B cell (primary cell): ENCODE data around the gene FYN. TPM values are rescaled to one million over a fixed set of nuclear protein-coding genes. Genes with fewer than 3 reads are reported as not detected.

Experiments used
- ATAC-seq: fragments of 200-7000 bp; cut with Tn5 transposase; one replicate; pipeline ENCODE4 v1.10.0; 2021; ENCODE audit warnings: low read depth, mild to moderate bottlenecking, moderate number of reproducible peaks, moderate library complexity
- CTCF ChIA-PET: fragments of 350-600 bp; sonication (Branson Sonifier 250); formaldehyde crosslinking; loops from one replicate; lab custom pipeline; 2021; ENCODE audit warnings: antibody characterized with exemption, inconsistent platforms; lab: Charles Lee
- POLR2A ChIA-PET: fragments of 350-600 bp; sonication (Branson Sonifier 250); formaldehyde crosslinking; loops from one replicate; lab custom pipeline; 2021; ENCODE audit warnings: antibody characterized with exemption; lab: Charles Lee
- DNase-seq: peaks from one replicate; pipeline ENCODE4 v3.0.0; 2013
- H2AFZ ChIP-seq: 2 replicates; pipeline ENCODE4 v1.6.1; 2012; ENCODE audit warnings: mild to moderate bottlenecking, low read depth, low read length; ENCODE audit not compliant: insufficient read depth, poor library complexity, severe bottlenecking
- H3K27ac ChIP-seq, 2 donors: 1 replicate in 1 of 2; 2 replicates in 1 of 2; pipeline ENCODE4 v1.5.1; 2012 to 2013; ENCODE audit warnings: low read length in 2 of 2, mild to moderate bottlenecking in 2 of 2, moderate library complexity in 1 of 2
- H3K27me3 ChIP-seq, 4 experiments: fragments of 200-600 bp in 1 of 4; sonication (generic) in 1 of 4; replicated peaks in 1 of 4; 1 replicate in 2 of 4; 2 replicates in 2 of 4; pipeline versions ENCODE4 v1.6.1 to v1.7.0; 2013 to 2016; ENCODE audit warnings: low read length in 3 of 4, mild to moderate bottlenecking in 2 of 4, mixed read lengths in 1 of 4, moderate library complexity in 1 of 4; ENCODE audit not compliant: insufficient read depth in 4 of 4, control insufficient read depth in 3 of 4; ENCODE audit errors: control extremely low read depth in 1 of 4
- H3K36me3 ChIP-seq, 2 experiments: replicated peaks in 1 of 2; 1 replicate in 1 of 2; 2 replicates in 1 of 2; pipeline versions ENCODE4 v1.6.1 to v1.7.1; 2013; ENCODE audit warnings: low read length in 1 of 2; ENCODE audit not compliant: insufficient read depth in 2 of 2, control insufficient read depth in 1 of 2; ENCODE audit errors: control extremely low read depth in 1 of 2, extremely low read depth in 1 of 2
- H3K4me1 ChIP-seq, 2 donors: fragments of 200-600 bp in 1 of 2; sonication (generic) in 1 of 2; 1 replicate in 1 of 2; 2 replicates in 1 of 2; pipeline versions ENCODE4 v1.5.1 to v1.6.1; 2013 to 2017; ENCODE audit warnings: low read length in 2 of 2; ENCODE audit not compliant: control insufficient read depth in 2 of 2, insufficient read depth in 2 of 2
- H3K4me2 ChIP-seq: replicated peaks from 2 replicates; pipeline ENCODE3; 2012; ENCODE audit warnings: mild to moderate bottlenecking, low read depth, low read length; ENCODE audit not compliant: poor library complexity, severe bottlenecking
- H3K4me3 ChIP-seq, 5 experiments: fragments of 200-600 bp in 1 of 5; sonication (generic) in 1 of 5; 1 replicate in 3 of 5; 2 replicates in 2 of 5; pipeline versions ENCODE4 v1.5.1 to v1.7.0; 2011 to 2016; ENCODE audit warnings: low read length in 4 of 5, mild to moderate bottlenecking in 4 of 5, low read depth in 2 of 5, control low read depth in 1 of 5, moderate library complexity in 1 of 5; ENCODE audit not compliant: insufficient read depth in 1 of 5; ENCODE audit errors: control extremely low read depth in 1 of 5, extremely low read depth in 1 of 5
- H3K79me2 ChIP-seq: fragments of 200-600 bp; sonication (generic); one replicate; pipeline ENCODE4 v1.6.0; 2016; ENCODE audit warnings: low read length; ENCODE audit not compliant: control insufficient read depth, insufficient read depth
- H3K9ac ChIP-seq: fragments of 200-600 bp; sonication (generic); 2 replicates; pipeline ENCODE4 v1.6.1; 2017; ENCODE audit warnings: mild to moderate bottlenecking, low read length, moderate library complexity
- H3K9me3 ChIP-seq, 3 donors: one replicate each; pipeline versions ENCODE4 v1.6.1 to v1.7.1; 2013; ENCODE audit warnings: low read length in 2 of 3; ENCODE audit not compliant: control insufficient read depth in 2 of 3, insufficient read depth in 1 of 3; ENCODE audit errors: control extremely low read depth in 1 of 3
- H4K20me1 ChIP-seq: 2 replicates; pipeline ENCODE4 v1.6.0; 2012; ENCODE audit warnings: mild to moderate bottlenecking, low read length; ENCODE audit not compliant: insufficient read depth, control insufficient read depth, poor library complexity, severe bottlenecking
- H3K27ac Mint-ChIP-seq: one replicate; pipeline ENCODE4 v1.8.0; 2021; ENCODE audit warnings: mixed read lengths
- H3K27me3 Mint-ChIP-seq: one replicate; pipeline ENCODE4 v1.8.0; 2021; ENCODE audit warnings: mixed read lengths
- H3K4me1 Mint-ChIP-seq: one replicate; pipeline ENCODE4 v1.8.0; 2021; ENCODE audit warnings: mixed read lengths
- H3K4me3 Mint-ChIP-seq: one replicate; pipeline ENCODE4 v1.8.0; 2021; ENCODE audit warnings: mixed read lengths
- H3K9me3 Mint-ChIP-seq: one replicate; pipeline ENCODE4 v1.8.0; 2022; ENCODE audit warnings: mixed read lengths; ENCODE audit not compliant: insufficient read depth
- CTCF ChIP-seq: fragments of 200-600 bp; IDR thresholded peaks from one replicate; pipeline ENCODE4 v1.8.0; 2022; ENCODE audit warnings: antibody characterized with exemption, mild to moderate bottlenecking
- EZH2 ChIP-seq: IDR thresholded peaks from 2 replicates; pipeline ENCODE4 v1.6.1; 2012; ENCODE audit warnings: borderline replicate concordance, low read depth, mild to moderate bottlenecking, moderate library complexity, low read length; ENCODE audit not compliant: insufficient read depth, poor library complexity, severe bottlenecking
- WGBS: methylation state at CpG from one replicate; pipeline ENCODE4 v1.1.5; 2013; ENCODE audit warnings: missing lambda C conversion rate; ENCODE audit not compliant: insufficient coverage; 5-methylcytosine and 5-hydroxymethylcytosine counted together
- intact Hi-C: fragments of 100-400 bp; cut with micrococcal nuclease; formaldehyde crosslinking; loops from one replicate; pipeline ENCODE4 v1.10.0; 2022
- polyA plus RNA-seq: library from polyadenylated mRNA; depleted of rRNA; stranded (reverse); fragments of >200 nt; gene quantifications from 2 replicates; pipeline ENCODE4 v1.2.3, GENCODE V29; 2012
- total RNA-seq, 2 donors: library from RNA; stranded (reverse); fragments of 120-200 nt in 1 of 2; gene quantifications; 1 replicate in 1 of 2; 2 replicates in 1 of 2; pipeline versions ENCODE4 v1.2.3 to v1.2.4, GENCODE V29; 2013 to 2022

The FYN gene
- total and polyA plus RNA-seq, 2 donors (not counting 1 experiment from before 2014, with no cell fraction given): 54.1 to 94.0 TPM

GRCh38 chr6:111757342-111757741, 115.9 kb downstream of the FYN start:
- DNase-seq (no peak), ATAC-seq (no peak)
- ChIA-PET POLR2A (no interaction called here), CTCF (interaction anchor here (0.7 kb wide), 1 partner anchor 20 kb away, joined by 3 read pairs; no protein-coding TSS in a partner anchor)
- no peaks in the 10 kb centered on the region for H3K9me3 ChIP-seq
- no peaks in the 10 kb centered on the region for H4K20me1 ChIP-seq
- H3K36me3 ChIP-seq: no peaks in the 10 kb centered on the region
- intact Hi-C loops: no loop called here
- peaks cover 65% of the 10 kb centered on the region for H3K79me2 ChIP-seq
- WGBS: no CpG with 5 or more reads among the region's 1 CpG
- H3K4me3 ChIP-seq: no peak overlapping the region
- Mint-ChIP-seq H3K4me1 (peaks cover 56% of the 10 kb centered on the region), H3K27me3 (no peaks in the 10 kb centered on the region), H3K27ac (no peak overlapping the region), H3K4me3 (no peak overlapping the region), H3K9me3 (no peaks in the 10 kb centered on the region)
- TF ChIP-seq CTCF (no peak), EZH2 (no peak)
- no peak overlapping the region for H3K4me2 ChIP-seq
- H3K27ac ChIP-seq: no peak overlapping the region
- H2AFZ ChIP-seq: no peak overlapping the region
- H3K27me3 ChIP-seq: no peaks in the 10 kb centered on the region
- no peak overlapping the region for H3K9ac ChIP-seq
- H3K4me1 ChIP-seq: peaks cover 31 to 41% of the 10 kb centered on the region in 2 donors

- no peak overlapping the region for H3K4me3 Mint-ChIP-seq
These were observed 118.8 kb downstream of the FYN start for GRCh38 chr6:111754423-111754822.

More at GRCh38 chr6:111754423-111754822, 118.8 kb downstream of the FYN start:
- ATAC-seq: no peak
- Histone ChIP-seq H3K9me3 (no peaks in the 10 kb centered on the region), H2AFZ (no peak overlapping the region), H3K79me2 (peaks cover 56% of the 10 kb centered on the region), H3K9ac (no peak overlapping the region), H3K27me3 (no peaks in the 10 kb centered on the region), H3K27ac (no peak overlapping the region), H3K4me3 (no peak overlapping the region), H4K20me1 (no peaks in the 10 kb centered on the region), H3K4me2 (no peak overlapping the region), H3K4me1 (peaks cover 40 to 44% of the 10 kb centered on the region in 2 donors), H3K36me3 (no peaks in the 10 kb centered on the region)
- peaks cover 56% of the 10 kb centered on the region for H3K4me1 Mint-ChIP-seq
- intact Hi-C loops: no loop called here
- POLR2A ChIA-PET: no interaction called here
- TF ChIP-seq EZH2: no peak
- no peaks in the 10 kb centered on the region for H3K9me3 Mint-ChIP-seq
- CTCF ChIA-PET: interaction anchor here (1.4 to 3.3 kb wide), 2 partner anchors 8 to 37 kb away, joined by 4 to 18 read pairs; no protein-coding TSS in a partner anchor
- H3K27me3 Mint-ChIP-seq: no peaks in the 10 kb centered on the region
- H3K27ac Mint-ChIP-seq: no peak overlapping the region
- 100% methylated on average over 2 of the region's 4 CpGs for WGBS
- DNase-seq: no peak
